Osteoblast (primary cell): ENCODE measurements around the gene FOXO3. TPM values are rescaled to one million over a fixed set of nuclear protein-coding genes. Genes with fewer than 3 reads are reported as not detected.

Experiments
- DNase-seq: peaks from one replicate; pipeline ENCODE4 v3.0.0; 2011; ENCODE audit warnings: low spot score, mixed read lengths; ENCODE audit not compliant: insufficient read length; ENCODE audit errors: missing footprints
- H2AFZ ChIP-seq: 2 replicates; pipeline ENCODE4 v1.6.0; 2011; ENCODE audit warnings: mild to moderate bottlenecking, low read length
- H3K27ac ChIP-seq: 2 replicates; pipeline ENCODE4 v1.5.1; 2011; ENCODE audit warnings: mild to moderate bottlenecking, low read depth, low read length, moderate library complexity
- H3K27me3 ChIP-seq: 2 replicates; pipeline ENCODE4 v1.6.0; 2012; ENCODE audit warnings: mild to moderate bottlenecking, control low read depth, inconsistent platforms, low read length, moderate library complexity; ENCODE audit not compliant: insufficient read depth
- H3K36me3 ChIP-seq: 2 replicates; pipeline ENCODE4 v1.5.1; 2011; ENCODE audit warnings: mild to moderate bottlenecking, low read length, control low read depth, moderate library complexity; ENCODE audit not compliant: insufficient read depth
- H3K4me1 ChIP-seq: 2 replicates; pipeline ENCODE4 v1.5.1; 2011; ENCODE audit warnings: mild to moderate bottlenecking, low read length, control low read depth, moderate library complexity; ENCODE audit not compliant: insufficient read depth
- H3K4me2 ChIP-seq: 2 replicates; pipeline ENCODE4 v1.6.0; 2011; ENCODE audit warnings: mild to moderate bottlenecking, low read length; ENCODE audit not compliant: insufficient read depth
- H3K4me3 ChIP-seq: fragments of 200-600 bp; sonication (generic); 3 replicates; pipeline ENCODE4 v1.5.1; 2012; ENCODE audit warnings: mild to moderate bottlenecking, low read length, inconsistent platforms; ENCODE audit not compliant: insufficient read depth
- H3K79me2 ChIP-seq: 2 replicates; pipeline ENCODE4 v1.6.0; 2012; ENCODE audit warnings: mild to moderate bottlenecking, low read length, control low read depth, inconsistent platforms; ENCODE audit not compliant: insufficient read depth
- H3K9me3 ChIP-seq: 2 replicates; pipeline ENCODE4 v1.5.1; 2011; ENCODE audit warnings: low read depth, low read length, control low read depth
- H4K20me1 ChIP-seq: 2 replicates; pipeline ENCODE4 v1.6.0; 2012; ENCODE audit warnings: mild to moderate bottlenecking, low read length, control low read depth; ENCODE audit not compliant: insufficient read depth
- CTCF ChIP-seq: IDR thresholded peaks from 2 replicates; pipeline ENCODE4 v1.5.1; 2011; ENCODE audit warnings: mild to moderate bottlenecking, low read depth, low read length, moderate library complexity; ENCODE audit errors: extremely low read depth
- total RNA-seq: library from RNA; depleted of rRNA; stranded (reverse); fragments of >200 nt; gene quantifications from 2 replicates; pipeline ENCODE4 v1.2.3, GENCODE V29; 2012

The FOXO3 gene
- total RNA-seq, 1 donor = 53.2 TPM

GRCh38 chr6:108710551-108710950 lies 149.8 kb downstream of the FOXO3 start:
- Histone ChIP-seq H3K4me2 (no peak overlapping the region), H3K9me3 (no peaks in the 10 kb centered on the region), H2AFZ (no peak overlapping the region), H3K36me3 (no peaks in the 10 kb centered on the region), H4K20me1 (peaks cover 3% of the 10 kb centered on the region), H3K27me3 (no peaks in the 10 kb centered on the region), H3K4me1 (peaks cover 21% of the 10 kb centered on the region), H3K27ac (no peak overlapping the region), H3K4me3 (no peak overlapping the region), H3K79me2 (no peaks in the 10 kb centered on the region)
- no peak for TF ChIP-seq CTCF
- DNase-seq = no peak

DNA sequence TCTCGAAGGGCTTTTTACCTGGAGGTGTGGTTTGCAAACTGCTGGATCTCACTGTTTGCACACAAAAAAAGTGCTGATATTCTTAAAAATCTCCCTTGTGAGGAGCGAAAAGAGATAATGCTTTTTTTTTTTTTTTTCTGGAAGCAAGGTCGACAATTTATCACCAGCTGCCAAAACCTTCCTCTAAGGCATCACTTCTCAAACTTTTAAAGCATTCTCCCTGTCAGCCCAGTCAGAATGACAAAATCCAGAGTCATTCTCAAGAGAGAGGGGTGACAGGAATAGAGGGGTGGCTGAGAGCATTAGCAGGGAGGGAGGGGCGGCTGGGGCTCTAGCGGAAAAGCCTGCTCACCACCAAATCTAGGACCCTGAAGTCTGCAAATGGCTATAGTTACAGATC lies 150.4 kb downstream of the FOXO3 start:
- Histone ChIP-seq H3K27me3 (no peaks in the 10 kb centered on the region), H3K79me2 (no peaks in the 10 kb centered on the region), H3K4me2 (no peak overlapping the region), H4K20me1 (peaks cover 3% of the 10 kb centered on the region), H2AFZ (no peak overlapping the region), H3K9me3 (no peaks in the 10 kb centered on the region), H3K27ac (no peak overlapping the region), H3K4me1 (peaks cover 25% of the 10 kb centered on the region), H3K4me3 (no peak overlapping the region), H3K36me3 (no peaks in the 10 kb centered on the region)
- TF ChIP-seq CTCF = no peak
- no peak for DNase-seq

- no peaks in the 10 kb centered on the region for H3K9me3 ChIP-seq
- TF ChIP-seq CTCF = no peak
- no peak overlapping the region for H2AFZ ChIP-seq
- H3K4me1 ChIP-seq = peaks cover 28% of the 10 kb centered on the region
- DNase-seq = no peak
- H3K4me2 ChIP-seq = no peak overlapping the region
- no peaks in the 10 kb centered on the region for H3K27me3 ChIP-seq
- no peak overlapping the region for H3K27ac ChIP-seq
- peaks cover 3% of the 10 kb centered on the region for H4K20me1 ChIP-seq
- H3K4me3 ChIP-seq = no peak overlapping the region
- H3K36me3 ChIP-seq = no peaks in the 10 kb centered on the region
- no peaks in the 10 kb centered on the region for H3K79me2 ChIP-seq
These were observed 151.1 kb downstream of the FOXO3 start for GRCh38 chr6:108711826-108712225.

DNA sequence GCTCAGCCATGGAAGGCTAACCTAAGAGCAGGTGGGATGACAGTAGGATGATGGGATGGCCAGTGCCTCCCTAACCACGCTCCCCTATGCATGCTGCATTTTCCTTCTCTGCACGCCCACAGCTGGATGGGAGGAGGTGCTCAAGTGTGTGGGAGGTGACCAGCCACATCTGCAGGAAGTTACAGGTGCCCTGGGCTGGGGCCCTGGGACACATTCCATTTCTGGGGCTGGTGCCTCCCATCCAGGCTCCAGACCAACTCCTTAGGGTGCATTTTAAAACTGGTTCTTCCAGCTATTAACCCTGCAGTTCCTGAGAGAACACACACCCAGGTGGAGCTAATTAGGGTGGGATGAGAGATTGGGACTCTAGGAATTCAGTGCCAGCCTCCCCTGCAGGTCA lies 152.2 kb downstream of the FOXO3 start:
- peaks cover 28% of the 10 kb centered on the region for H3K4me1 ChIP-seq
- H2AFZ ChIP-seq = no peak overlapping the region
- no peaks in the 10 kb centered on the region for H3K9me3 ChIP-seq
- H3K27me3 ChIP-seq = no peaks in the 10 kb centered on the region
- TF ChIP-seq CTCF = no peak
- H3K4me2 ChIP-seq = no peak overlapping the region
- no peak for DNase-seq
- H3K4me3 ChIP-seq = no peak overlapping the region
- no peaks in the 10 kb centered on the region for H3K79me2 ChIP-seq
- H4K20me1 ChIP-seq = peaks cover 3% of the 10 kb centered on the region
- no peak overlapping the region for H3K27ac ChIP-seq
- no peaks in the 10 kb centered on the region for H3K36me3 ChIP-seq
